Activated gamma-delta T cell treated with Interleukin-2 at 50 U/mL for 16 hours (primary cell): ENCODE data around the gene DNAJB1.
A peak's percentile ranks its signal among the peaks of the same experiment; 100 is the strongest.
"Not testable (repeated sequence)": the region's sequence is repeated elsewhere in the genome, so short reads cannot be mapped to it uniquely, and the experiment has no call there.

ENCODE experiments used
- DNase-seq: peaks from one replicate; pipeline ENCODE4 v3.0.0-alpha.2; 2020

Gene DNAJB1

DNA sequence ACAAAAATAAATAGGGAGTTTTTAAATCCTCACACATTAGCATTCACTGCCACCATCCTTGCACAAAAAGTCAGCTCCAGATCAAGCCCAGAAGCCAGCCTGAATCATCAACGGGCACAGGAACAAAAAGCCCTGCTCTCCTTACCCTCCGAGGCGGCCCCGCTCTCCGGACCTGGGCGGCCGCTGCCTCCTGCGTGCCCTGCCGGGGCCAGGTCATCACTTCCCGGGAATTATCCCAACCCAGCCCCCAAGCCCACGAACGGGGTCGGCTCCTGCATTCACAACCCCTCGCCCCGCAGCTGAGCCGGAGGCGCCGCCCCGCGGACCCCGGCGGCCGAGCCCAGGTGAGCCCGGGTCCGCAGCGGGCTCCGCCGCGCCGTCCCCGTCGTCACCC lies 754 bp downstream of the DNAJB1 start:
- no peak for DNase-seq

DNA sequence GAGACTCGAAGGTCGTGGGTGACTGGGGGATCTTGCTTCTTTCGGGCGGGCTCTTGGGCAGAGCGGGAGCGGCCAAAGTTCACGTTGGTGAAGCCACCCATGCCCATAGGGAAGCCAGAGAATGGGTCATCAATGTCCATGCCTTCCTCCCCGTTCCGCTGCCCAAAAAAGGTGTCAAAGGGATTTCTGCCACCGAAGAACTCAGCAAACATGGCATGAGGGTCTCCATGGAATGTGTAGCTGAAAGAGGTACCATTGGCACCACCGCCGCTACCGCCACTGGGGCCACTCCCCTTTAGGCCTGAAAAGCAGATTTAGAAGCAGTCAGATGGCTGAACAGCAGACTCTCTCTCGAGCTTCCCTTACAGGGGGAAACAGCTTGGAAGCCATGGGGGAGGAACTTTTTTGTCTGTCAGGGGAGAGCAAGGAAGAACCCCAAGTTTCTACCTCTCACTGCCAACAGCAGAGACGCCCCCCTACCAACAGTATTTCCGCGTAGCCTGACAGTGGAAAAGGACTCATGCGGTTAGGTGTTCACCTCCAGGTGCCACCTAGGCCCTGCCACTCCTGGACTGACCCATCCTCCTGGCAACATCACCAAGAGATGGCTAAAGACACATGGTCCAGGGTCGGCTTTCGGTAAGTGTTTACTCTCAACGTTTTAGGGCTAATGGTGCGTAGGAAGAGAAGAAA lies 1.3 kb downstream of the DNAJB1 start:
- DNase-seq = no peak

DNA sequence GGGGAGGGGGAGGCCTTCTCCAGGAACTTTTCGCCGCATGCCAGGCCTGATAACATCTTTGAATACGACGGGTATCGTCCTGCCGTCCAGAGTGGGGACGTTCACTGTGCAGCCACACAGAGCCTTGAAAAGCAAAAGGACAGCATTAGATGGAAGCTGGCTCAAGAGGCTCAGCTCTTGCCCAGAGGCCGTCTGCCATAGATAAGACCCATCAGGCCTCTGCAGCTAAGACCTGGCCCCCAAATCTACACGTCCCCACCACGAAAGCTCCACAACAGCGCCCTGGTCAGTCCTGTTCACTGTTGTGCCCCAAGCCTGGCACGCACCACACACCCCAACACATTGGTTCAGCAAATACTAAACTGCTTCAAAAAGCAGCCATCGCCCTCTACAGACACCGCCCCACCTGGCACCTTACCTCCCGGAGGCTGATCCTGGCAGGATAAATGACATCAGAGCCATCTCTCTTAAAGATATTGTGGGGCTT lies 2.1 kb downstream of the DNAJB1 start:
- DNase-seq = no peak

GRCh38 chr19:14515501-14516047 lies 2.6 kb downstream of the DNAJB1 start:
- no peak for DNase-seq

- DNase-seq = no peak
Measured at GRCh38 chr19:14514215-14514863, 3.9 kb downstream of the DNAJB1 start.

GRCh38 chr19:14512406-14512961 lies 5.7 kb downstream of the DNAJB1 start:
- no peak for DNase-seq

GRCh38 chr19:14511229-14511593 lies 7.0 kb downstream of the DNAJB1 start:
- DNase-seq = no peak

GRCh38 chr19:14510311-14511228 lies 7.6 kb downstream of the DNAJB1 start:
- no peak for DNase-seq

- DNase-seq = no peak
Measured at GRCh38 chr19:14507704-14508542, 10.3 kb downstream of the DNAJB1 start.

DNA sequence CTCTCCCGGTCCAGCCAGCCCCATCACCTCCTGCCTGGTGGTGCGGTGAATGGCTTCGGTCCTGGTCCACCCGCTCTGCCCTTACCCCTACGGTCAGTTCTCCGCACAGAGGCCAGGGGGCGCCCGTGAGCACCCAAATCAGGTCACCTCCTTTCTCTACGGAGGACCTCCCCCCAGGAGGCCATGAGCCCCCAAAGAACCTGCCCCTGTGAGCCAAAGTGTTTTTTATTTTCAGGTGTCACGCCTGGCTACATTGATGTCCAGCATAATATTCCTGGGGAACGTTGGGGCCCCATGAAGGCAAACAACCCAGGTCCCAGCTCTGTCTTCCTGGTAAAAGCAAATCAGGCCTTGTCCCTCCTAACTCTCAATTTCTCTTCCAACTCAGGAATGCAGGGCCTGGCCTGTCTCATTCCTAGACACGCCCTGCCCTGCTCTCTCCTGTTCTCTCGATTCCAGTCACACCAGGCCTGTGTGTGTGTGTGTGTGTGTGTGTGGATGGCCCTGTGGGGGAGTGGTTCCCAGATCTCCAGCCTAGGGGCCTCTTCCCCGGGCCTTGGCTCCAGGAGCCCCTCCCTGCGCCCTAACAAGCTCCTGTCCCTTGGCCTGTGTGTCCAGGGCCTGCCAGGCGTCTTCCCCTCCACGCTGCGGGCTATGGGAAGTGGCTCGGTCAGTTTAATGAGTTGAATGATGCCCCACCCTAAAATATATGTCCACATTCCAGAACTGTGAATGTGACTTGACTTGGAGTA lies 12.5 kb downstream of the DNAJB1 start:
- DNase-seq = peak; percentile 74

DNA sequence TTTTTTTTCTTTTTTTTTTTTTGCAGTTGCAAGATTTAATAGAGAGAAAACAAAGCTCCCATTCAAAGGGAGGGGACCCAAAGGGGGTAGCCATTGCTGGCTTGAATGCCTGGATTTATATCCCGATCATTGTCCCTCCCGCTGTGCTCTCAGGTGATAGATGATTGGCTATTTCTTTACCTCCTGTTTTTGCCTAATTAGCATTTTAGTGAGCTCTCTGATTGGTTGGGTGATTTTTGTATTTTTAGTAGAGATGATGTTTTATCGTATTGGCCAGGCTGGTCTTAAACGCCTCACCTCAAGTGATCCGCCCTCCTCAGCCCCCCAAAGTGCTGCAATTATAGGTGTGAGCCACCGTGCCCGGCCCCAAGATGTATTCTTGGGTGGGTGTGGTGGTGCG lies 13.6 kb downstream of the DNAJB1 start:
- not testable (repeated sequence) for DNase-seq

DNA sequence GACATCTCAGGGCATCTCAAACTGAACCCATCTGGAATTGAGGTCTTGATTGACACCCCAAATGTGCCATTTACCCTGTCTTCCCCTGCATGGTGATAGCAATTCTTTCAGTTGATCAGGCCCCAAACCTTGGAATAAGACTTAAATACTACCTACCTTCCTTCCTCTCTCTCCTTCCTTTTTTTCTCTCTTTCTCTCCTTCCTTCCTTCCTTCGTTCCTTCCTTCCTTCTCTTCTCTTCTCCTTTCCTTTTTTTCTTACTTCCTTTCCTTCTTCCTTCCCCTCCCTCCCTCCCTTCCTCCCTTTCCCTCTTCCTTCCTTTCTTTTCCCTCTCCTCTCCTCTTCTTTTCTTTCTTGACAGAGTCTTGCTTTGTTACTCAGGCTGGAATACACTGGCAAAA lies 14.9 kb downstream of the DNAJB1 start:
- DNase-seq = no peak

GRCh38 chr19:14502334-14503092 lies 15.7 kb downstream of the DNAJB1 start:
- no peak for DNase-seq

- DNase-seq = no peak
Measured at GRCh38 chr19:14497228-14497921, 20.8 kb downstream of the DNAJB1 start.

- no peak for DNase-seq
Measured at GRCh38 chr19:14496834-14497227, 21.4 kb downstream of the DNAJB1 start.

DNA sequence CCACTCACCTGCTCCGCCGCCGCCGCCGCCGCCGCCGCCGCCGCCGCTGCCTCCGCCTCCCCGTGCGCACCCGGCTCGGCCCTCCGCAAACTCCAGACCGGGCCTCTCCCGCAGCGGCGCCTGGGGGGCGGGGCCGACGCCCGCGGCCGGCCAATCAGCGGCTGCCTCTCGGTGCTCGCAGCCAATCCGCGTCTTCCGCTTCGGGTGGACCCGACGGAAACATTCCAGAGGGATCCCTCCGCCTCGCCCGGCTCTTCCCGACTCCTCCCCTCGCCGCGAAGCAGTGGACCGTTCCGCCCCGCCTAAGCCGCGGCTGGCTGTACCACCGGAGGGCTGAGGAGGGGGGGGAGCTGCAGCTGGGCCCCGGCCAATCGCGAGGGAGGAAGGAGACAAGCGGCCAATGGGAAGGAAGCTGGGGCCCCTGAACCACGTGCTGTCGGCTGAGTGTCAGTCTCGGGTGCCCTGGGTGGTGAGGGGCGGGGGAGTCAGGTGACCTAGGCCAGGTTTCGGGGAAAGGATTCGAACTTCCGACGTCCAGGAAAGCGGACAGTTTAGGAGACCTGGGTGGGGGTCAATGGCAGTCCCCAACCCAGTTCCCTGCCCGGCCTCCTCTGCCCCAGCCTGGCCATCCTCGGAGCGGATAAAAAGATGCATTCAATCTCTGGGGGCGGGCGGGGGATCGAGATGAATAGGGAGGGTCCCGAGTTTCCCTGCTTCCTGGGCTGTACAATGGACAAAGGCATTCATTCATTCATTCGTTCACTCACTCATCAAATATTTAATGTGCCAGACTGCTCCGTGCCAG lies 22.0 kb downstream of the DNAJB1 start, which contains the start of gene GIPC1:
Gene GIPC1 (minus strand): TSS at position 99 of the 805 bp plus-strand sequence. CDS start 13,151 bp downstream, outside the sequence.
- peak; percentile 73 for DNase-seq

DNA sequence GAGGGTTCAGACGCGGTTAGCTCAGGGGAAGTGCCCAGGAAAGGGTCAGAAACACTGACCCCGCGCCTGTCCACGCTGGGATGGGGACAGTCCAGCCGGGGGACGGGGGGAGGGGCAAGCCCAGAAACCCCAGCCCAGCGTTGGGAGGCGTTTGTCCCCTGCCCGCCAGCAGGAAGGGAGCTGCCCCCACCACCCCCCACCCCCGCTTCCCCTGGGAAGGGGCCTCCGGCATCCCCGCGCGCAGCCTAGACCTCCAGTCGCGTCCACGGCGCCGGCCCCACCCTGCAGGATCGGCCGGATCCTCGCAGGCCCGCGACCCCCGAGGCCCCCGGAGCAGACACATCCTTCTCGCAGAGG lies 22.5 kb downstream of the DNAJB1 start:
- no peak for DNase-seq

DNA sequence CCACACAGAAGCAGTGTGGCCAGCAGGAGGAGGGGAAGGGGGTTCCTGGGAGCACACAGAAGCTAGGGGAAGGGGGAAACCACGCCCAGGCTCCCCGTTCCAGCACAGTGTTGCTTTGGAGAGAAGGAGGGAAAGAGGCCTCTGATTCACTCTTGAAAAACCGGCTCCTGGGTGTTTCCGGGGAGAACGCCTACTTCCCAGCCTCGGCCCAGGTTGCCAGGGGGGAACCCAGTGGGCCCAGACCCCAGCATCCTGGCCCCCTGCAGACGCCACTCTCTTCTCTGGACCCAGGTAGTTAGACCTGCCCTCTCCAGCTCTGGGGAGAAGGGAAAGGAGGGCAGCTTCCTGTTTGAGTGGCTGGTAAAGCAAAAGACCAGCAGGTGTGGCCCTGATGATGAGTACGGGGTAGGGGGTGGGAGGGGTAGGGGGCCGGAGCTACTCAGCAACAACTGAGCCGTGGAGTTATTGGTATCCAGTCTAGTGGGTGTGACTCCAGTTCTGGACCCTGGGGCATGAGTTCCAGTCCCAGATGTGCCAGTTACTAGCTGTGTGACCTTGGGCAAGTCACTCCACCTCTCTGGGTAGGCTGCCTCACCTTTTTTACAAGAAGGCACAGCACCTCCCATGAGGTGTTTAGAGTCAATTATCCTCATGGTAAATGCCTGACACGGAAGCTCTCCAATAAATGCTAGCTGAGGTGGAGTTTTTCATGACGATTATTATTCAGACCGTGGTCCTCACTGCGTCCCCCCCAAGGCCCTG lies 23.1 kb downstream of the DNAJB1 start:
- DNase-seq = no peak
